Testis (tissue), 2 donors: ENCODE measurements around the gene ARID1A.
"Not testable (repeated sequence)": the region's sequence is repeated elsewhere in the genome, so short reads cannot be mapped to it uniquely, and the experiment has no call there.

Experiments used
- POLR2A ChIP-seq: fragments of 450-650 bp; IDR thresholded peaks from one replicate; pipeline ENCODE4 v1.6.1; 2017; ENCODE audit warnings: antibody characterized with exemption, mild to moderate bottlenecking, moderate library complexity
- TF ChIP-seq, protein P1 (sequence below), 3 experiments: fragments of 450-650 bp in 2 of 3; fragments of 200-600 bp in 1 of 3; sonication (generic) in 1 of 3; IDR thresholded peaks; one replicate each; pipeline ENCODE4 v1.5.1; 2016 to 2019; ENCODE audit warnings: antibody characterized with exemption in 3 of 3, mild to moderate bottlenecking in 2 of 3, moderate library complexity in 1 of 3

DNA sequence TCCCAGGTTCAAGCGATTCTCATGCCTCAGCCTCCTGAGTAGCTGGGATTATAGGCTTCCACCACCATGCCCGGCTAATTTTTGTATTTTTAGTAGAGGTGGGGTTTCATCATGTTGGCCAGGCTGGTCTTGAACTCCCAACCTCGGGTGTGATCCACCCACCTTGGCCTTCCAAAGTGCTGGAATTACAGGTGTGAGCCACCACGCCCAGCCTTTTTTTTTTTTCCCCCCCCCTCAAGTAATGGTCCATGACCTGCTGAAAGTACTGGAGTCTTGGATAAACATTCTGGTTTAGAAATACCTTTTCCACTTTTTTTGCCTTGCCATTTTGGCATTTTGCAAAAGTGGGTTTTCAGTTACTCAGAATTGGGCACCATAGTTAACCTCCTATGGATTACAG is 9.4 kb downstream of the ARID1A start:
- TF ChIP-seq, protein P1, sequence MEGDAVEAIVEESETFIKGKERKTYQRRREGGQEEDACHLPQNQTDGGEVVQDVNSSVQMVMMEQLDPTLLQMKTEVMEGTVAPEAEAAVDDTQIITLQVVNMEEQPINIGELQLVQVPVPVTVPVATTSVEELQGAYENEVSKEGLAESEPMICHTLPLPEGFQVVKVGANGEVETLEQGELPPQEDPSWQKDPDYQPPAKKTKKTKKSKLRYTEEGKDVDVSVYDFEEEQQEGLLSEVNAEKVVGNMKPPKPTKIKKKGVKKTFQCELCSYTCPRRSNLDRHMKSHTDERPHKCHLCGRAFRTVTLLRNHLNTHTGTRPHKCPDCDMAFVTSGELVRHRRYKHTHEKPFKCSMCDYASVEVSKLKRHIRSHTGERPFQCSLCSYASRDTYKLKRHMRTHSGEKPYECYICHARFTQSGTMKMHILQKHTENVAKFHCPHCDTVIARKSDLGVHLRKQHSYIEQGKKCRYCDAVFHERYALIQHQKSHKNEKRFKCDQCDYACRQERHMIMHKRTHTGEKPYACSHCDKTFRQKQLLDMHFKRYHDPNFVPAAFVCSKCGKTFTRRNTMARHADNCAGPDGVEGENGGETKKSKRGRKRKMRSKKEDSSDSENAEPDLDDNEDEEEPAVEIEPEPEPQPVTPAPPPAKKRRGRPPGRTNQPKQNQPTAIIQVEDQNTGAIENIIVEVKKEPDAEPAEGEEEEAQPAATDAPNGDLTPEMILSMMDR (IDR thresholded peaks at IDR 0.05): not testable (repeated sequence)
- not testable (repeated sequence) for TF ChIP-seq POLR2A
